ENCODE measurements around the gene THAP8. TPM values are rescaled to one million over a fixed set of nuclear protein-coding genes. Genes with fewer than 3 reads are reported as not detected.
A peak's percentile ranks its signal among the peaks of the same experiment; 100 is the strongest.

The THAP8 gene
- total and polyA plus RNA-seq, 2 of the 13 experiments (the other 11 are each of a cell fraction or from before 2014, with no cell fraction given): 1.7 to 3.7 TPM

GRCh38 chr19:36008336-36008978, 45.6 kb downstream of the THAP8 start, which contains the start of gene SYNE4 (continued):
- TF ChIP-seq PRDM4 (CRISPR knock-in tag; IDR thresholded peaks at IDR 0.05; ENCODE audit: borderline replicate concordance) (no peak), HMGXB4 (CRISPR knock-in tag; IDR thresholded peaks at IDR 0.05; ENCODE audit: borderline replicate concordance in 1 of 2, low read depth in 1 of 2) (peak; percentile 59 to 61; a peak in 1 of 4 replicates), ZNF407 (CRISPR knock-in tag; IDR thresholded peaks at IDR 0.05; ENCODE audit: not compliant biosample characterization) (peak; percentile 74), ZNF839 (CRISPR knock-in tag; IDR thresholded peaks at IDR 0.05; ENCODE audit: borderline replicate concordance) (peak; percentile 85; the same call in 1 of the 2 replicates), AHDC1 (CRISPR knock-in tag; IDR thresholded peaks at IDR 0.05; ENCODE audit: borderline replicate concordance) (no peak), ARID2 (CRISPR knock-in tag; IDR thresholded peaks at IDR 0.05; ENCODE audit: borderline replicate concordance) (no peak), SP4 (CRISPR knock-in tag; IDR thresholded peaks at IDR 0.05) (no peak), ZNF841 (CRISPR knock-in tag; IDR thresholded peaks at IDR 0.05; ENCODE audit: borderline replicate concordance) (no peak)
